GM19193 (cell line): ENCODE measurements around the gene GTF3C1.
A peak's percentile ranks its signal among the peaks of the same experiment; 100 is the strongest.

ENCODE experiments used
- POLR2A ChIP-seq: IDR thresholded peaks from 4 replicates; pipeline ENCODE4 v1.6.1; 2011; ENCODE audit not compliant: insufficient read depth, insufficient read length; ENCODE audit errors: extremely low read depth

Gene GTF3C1, protein sequence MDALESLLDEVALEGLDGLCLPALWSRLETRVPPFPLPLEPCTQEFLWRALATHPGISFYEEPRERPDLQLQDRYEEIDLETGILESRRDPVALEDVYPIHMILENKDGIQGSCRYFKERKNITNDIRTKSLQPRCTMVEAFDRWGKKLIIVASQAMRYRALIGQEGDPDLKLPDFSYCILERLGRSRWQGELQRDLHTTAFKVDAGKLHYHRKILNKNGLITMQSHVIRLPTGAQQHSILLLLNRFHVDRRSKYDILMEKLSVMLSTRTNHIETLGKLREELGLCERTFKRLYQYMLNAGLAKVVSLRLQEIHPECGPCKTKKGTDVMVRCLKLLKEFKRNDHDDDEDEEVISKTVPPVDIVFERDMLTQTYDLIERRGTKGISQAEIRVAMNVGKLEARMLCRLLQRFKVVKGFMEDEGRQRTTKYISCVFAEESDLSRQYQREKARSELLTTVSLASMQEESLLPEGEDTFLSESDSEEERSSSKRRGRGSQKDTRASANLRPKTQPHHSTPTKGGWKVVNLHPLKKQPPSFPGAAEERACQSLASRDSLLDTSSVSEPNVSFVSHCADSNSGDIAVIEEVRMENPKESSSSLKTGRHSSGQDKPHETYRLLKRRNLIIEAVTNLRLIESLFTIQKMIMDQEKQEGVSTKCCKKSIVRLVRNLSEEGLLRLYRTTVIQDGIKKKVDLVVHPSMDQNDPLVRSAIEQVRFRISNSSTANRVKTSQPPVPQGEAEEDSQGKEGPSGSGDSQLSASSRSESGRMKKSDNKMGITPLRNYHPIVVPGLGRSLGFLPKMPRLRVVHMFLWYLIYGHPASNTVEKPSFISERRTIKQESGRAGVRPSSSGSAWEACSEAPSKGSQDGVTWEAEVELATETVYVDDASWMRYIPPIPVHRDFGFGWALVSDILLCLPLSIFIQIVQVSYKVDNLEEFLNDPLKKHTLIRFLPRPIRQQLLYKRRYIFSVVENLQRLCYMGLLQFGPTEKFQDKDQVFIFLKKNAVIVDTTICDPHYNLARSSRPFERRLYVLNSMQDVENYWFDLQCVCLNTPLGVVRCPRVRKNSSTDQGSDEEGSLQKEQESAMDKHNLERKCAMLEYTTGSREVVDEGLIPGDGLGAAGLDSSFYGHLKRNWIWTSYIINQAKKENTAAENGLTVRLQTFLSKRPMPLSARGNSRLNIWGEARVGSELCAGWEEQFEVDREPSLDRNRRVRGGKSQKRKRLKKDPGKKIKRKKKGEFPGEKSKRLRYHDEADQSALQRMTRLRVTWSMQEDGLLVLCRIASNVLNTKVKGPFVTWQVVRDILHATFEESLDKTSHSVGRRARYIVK (N-terminal part only)

DNA sequence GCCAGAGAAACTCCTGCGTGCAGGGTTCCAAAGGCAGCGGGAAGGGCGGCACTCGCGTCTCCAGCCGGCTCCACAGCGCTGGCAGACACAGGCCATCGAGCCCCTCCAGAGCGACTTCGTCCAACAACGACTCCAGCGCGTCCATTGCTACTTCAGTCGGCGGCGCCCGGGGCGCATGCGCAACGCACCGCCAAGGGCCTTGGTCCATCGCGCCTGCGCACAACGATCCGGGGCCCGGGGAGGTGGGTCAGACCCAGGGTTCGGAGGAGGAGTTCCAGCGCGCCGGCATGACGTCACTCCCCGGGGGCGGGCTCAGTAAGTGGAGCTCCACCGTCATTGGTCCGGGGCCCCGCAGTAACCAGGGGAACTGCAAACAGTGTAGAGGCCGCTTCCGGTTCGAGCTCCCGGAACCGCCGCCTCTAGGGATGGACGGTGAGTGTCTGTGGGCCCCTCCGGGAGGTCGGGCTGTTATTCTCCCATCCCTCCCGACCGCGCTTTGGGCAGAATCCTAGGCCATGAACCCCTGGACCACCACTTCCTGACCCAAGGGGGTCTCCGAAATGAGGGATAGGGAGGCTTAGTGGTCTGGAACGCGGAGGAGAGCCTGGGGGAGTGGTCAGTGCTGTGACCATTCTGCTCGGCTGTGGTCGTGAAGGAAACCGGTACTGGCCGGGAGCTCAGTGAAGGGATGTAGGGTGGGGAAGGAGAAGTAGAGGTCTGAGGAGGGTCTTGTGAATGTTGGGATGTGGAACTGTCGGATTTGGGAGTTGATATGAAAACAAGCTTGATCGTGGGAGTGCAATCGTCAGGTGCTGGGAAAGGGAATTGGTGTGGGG lies at the start of gene GTF3C1, which contains the start of gene KATNIP:
Gene GTF3C1, minus strand, starts transcription at position 168 of the 836 bp plus-strand sequence. Its CDS starts 23 bp downstream, at position 145.
Gene KATNIP, plus strand, starts transcription at position 399 of the 836 bp plus-strand sequence. Its CDS starts 27 bp downstream, at position 426.
- peak; percentile 70 for TF ChIP-seq POLR2A

DNA sequence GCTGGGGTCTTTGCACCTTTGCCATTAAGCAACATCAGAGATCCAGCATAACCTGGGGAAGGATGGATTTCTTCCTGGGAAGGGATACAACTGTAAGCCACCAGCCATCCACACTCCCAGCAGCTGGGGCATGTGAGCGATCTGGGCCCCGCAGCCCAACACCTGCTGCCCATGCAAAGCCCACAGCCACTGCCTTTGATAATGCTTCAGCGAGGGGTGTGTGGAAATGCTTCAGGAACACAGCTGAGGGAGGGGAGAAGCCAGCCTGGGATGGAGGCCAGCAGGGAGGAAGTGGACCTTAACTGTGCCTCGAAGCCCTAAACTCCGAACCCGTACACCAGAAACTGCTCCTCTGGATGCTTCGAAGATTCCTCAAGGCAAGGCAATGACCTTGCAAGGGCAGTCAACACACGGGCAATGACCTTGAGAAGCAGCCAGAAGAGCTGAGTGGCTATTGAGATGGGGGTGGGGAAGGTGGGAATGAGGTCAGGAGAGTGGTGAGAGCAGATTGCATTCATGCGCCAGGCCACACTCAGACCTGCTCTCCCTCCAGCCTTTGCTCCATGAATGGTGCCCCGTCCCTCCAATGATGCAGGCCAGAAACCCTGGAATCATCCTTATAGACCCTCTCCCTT lies 49.3 kb upstream of the GTF3C1 start:
- no peak for TF ChIP-seq POLR2A

DNA sequence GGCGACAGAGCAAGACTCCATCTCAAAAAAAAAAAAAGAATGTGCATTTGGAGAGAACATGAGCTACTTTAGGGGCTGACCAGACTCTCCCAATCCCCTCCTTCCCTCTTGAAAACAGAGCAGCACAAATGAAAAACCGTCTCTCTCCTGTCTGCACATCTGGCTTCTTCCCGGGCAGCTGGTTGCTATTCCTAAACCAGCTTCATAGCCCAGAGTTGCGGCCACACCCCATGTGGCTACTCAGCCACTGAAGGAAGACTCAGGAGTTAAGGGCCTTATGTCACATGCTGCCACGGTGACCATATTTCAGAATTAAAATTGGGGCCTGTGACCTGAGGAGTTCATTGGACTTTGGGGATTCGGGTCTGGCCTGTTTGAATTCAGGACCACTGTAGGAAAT lies 48.5 kb upstream of the GTF3C1 start:
- TF ChIP-seq POLR2A: no peak

DNA sequence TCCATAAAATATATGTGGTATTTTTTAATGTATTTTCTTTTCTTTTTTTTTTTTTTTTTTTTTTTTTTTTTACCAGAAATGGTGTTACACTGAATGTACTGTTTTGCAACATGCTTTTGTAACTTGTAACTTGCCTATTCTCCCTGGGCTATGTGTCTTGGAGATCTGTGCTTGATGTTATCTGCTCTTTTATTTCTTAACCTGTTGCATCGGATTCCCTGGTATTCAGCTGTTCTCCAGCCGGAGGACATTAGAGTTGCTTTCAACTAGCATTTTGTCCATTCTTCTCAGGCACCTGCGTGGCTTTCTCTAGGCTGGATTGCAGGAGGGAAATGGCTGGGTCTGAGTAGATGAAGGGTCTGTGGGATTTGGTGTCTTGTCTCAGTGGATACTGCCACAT lies 47.6 kb upstream of the GTF3C1 start:
- no peak for TF ChIP-seq POLR2A

DNA sequence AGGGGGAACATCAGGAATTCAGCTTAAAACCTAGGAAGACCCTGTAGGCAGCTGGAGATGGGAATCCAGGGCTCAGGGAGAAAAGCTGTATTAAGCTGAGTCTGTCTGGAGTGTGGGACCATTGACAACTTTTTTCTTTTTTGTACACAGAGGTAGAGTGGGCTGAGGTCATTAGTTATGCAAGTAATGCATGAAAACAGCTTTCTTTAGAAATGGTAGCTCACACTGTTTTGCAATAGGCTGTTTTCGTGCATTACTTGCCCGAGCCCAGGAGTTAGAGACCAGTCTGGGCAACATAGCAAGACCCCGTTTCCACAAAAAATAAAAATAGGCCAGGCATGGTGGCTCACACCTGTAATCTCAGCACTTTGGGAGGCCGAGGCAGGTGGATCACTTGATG lies 46.7 kb upstream of the GTF3C1 start:
- no peak for TF ChIP-seq POLR2A

DNA sequence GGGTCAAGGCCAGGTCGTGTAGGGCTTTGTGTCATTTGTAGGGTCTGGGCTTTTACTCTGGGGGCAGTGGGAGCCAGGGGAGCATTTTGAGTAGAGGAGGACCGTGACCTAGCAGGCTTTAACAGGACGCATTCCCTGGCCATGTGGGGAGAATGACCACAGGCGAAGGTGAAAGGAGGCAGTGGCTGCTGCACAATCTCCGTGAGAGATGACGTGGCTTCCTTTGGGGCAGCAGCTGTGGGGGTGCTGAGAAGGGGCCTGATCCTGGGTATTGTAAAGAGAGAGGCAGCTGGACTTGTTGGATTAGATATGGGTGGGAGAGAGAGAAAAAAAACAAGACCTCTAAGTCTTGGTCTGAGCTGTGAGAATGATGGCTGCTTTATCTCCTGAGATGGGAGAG lies 46.3 kb upstream of the GTF3C1 start:
- no peak for TF ChIP-seq POLR2A

DNA sequence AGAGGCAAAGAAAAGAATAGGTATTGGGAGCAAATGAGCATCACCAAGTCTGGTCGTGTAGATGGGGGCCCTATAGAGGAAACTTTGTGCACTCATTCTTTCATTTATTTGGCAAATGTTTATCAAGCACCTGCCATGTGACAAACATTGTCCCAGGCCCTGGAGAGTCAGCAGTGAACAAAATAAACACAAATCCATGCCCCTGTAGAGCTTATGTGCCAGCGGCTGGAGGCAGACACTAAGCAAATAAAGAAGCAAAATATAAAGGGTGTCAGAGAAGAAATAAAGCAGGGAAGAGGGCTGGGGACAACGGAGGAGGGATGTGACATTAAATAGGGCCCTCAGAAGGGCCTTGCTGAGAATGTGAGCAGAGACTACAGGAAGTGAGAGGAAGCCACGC lies 45.8 kb upstream of the GTF3C1 start:
- TF ChIP-seq POLR2A: no peak

DNA sequence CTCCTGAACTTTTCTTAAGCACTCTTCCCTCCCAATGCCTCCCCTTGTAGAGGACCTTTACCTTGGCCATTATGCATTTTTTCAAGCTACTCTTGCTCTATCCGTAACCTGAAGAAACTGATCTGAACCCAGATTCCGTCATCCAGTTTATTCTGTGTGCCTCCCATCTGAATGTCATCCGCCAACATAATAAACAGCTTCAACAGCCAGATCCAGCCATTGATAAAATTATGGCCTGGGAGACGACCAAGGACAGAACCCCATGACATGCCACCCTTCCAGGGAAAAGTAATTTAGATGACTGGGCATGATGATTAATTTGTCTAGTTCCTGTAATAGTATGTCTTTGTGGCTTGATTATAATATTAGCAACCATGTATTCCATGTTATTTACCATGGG lies 42.1 kb upstream of the GTF3C1 start:
- TF ChIP-seq POLR2A: no peak

DNA sequence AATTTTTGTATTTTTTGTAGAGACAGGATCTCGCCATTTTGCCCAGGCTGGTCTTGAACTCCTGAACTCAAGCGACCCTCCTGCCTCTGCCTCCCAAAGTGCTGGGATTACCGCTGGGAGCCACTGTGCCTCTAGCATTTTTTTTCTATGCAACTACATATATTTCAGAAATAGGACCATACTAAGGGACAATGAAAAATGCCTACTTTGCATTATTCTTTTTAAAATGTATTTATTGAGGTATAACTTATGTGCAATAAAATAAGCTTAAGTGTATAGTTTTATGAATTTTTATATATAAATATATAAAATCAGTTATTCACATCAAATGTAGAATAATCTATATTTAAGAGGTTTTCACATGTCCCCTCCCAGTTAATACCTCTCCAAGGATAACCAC lies 38.3 kb upstream of the GTF3C1 start:
- TF ChIP-seq POLR2A: no peak

DNA sequence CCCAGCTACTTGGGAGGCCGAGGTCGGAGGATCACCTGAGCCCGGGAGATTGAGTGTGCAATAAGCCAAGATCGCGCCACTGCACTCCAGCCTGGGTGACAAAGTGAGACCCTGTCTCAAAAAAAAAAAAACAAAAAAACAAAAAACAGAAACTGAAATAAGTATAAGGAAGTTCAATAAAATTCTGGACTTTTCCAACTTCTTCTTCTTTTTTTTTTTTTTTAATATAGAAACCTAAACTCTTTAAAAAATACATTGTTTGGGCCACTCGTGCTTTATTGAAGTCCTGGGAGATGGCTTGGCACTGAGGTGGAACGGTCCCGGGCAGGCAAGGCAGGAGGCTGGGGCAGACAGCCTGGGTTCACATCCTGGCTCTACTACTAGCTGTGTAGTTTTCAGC lies 37.0 kb upstream of the GTF3C1 start:
- no peak for TF ChIP-seq POLR2A

DNA sequence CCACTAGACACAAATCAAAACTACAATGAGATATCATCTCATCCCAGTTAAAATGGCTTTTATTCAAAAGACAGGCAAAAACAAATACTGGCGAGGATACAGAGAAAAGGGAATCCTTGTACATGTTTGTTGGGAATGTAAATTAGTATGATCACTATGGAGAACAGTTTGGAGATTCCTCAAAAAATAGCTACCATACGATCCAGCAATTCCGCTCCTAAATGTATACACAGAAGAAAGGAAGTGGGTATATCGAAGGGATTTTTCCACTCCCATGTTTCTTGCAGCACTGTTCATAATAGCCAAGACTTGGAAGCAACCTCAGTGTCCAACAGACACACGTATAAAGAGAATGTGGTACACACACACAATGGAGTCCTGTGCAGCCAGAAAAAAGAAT lies 35.5 kb upstream of the GTF3C1 start:
- no peak for TF ChIP-seq POLR2A

DNA sequence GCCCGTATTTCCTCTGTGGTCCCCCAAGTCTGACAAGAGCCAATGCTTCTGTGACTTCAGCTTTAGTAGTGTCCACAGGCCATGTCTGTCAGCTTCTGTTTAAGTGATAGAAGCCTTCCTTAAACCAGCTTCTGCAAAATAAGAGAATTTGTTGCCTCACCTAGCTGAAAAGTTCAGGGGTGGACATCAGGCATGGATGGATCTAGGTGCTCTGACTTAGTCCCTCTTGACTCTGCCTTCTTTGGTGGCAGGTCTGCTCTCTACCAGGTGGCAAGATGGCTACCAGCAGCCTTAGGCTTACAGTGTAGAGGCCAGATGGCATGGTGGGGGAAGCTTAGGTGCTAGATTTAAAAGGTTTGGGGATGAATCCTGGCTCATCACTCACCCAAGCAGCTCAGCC lies 33.9 kb upstream of the GTF3C1 start:
- no peak for TF ChIP-seq POLR2A

DNA sequence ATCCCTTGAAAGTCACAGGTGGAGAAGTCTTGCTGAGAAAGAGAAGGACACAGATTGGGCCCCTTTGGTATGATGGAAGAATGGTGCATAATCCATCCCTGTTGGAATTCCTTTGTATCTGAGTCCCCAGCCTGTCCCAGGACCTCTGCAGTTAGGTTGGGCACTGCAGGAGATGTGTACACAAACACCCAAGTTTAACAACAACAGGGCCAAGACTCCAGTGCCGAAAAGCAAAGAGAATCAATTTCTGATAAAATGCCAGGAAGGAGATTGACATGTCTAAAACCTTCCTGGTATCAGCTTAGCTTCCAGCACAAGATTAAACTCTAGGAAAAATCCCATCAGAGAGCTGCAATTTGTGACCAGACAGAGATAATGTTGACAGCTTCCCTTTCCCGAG lies 33.2 kb upstream of the GTF3C1 start:
- no peak for TF ChIP-seq POLR2A

DNA sequence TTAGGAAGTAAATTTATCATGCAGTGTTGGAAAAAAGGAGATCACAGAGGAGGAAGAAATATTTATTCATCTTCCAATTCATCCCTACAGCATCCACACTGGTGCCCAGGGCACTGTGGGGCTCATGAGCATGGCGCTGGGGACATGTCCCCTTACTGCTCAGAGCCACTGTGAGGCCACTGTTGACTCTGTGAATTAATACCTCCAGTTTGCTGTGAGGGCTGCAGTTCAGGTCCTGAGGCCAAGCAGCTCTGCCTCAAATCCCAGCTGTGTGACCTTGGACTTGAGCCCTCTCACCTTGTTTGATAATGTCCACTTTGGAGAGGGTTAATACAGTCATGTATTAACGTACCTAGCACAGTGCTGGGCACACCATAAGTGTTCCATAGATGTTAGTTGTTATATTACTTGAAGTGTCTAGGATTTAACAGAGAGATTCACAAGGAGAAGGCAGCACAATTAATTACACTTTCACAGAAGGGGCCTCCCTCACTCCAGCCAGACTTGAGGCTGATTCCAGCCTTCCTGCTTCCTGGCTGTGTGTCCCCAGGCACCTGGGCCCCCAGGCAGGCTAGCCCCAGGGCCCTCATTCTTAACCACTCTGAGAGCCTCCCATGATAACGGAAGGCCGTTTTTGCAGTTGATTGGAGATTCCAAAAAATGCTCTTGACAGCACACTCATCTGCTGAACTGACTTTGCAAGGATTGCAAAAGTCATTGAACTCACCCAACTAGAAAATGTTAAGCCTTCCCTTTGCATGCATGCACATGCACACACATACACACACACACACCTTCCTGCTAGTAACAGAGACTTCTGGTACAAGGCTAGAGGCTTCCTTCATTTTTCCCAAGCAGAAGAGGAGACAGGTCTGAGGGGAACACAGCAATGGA lies 29.6 kb upstream of the GTF3C1 start:
- no peak for TF ChIP-seq POLR2A
